GM12891 (cell line): Measurements from ENCODE around the gene RBM20.

Experiments used
- POLR2A ChIP-seq: IDR thresholded peaks from 2 replicates; pipeline ENCODE4 v1.6.1; 2011; ENCODE audit warnings: low read depth, low read length, control low read depth
- POLR2AphosphoS5 ChIP-seq: IDR thresholded peaks from 2 replicates; pipeline ENCODE4 v1.6.1; 2011; ENCODE audit warnings: low read depth, low read length, control low read depth
- POU2F2 ChIP-seq: IDR thresholded peaks from 2 replicates; pipeline ENCODE4 v1.6.1; 2011; ENCODE audit warnings: low read depth, mild to moderate bottlenecking, control low read depth, low read length, moderate library complexity
- TAF1 ChIP-seq: IDR thresholded peaks from 2 replicates; pipeline ENCODE4 v1.6.1; 2011; ENCODE audit warnings: low read depth, low read length, control low read depth

DNA sequence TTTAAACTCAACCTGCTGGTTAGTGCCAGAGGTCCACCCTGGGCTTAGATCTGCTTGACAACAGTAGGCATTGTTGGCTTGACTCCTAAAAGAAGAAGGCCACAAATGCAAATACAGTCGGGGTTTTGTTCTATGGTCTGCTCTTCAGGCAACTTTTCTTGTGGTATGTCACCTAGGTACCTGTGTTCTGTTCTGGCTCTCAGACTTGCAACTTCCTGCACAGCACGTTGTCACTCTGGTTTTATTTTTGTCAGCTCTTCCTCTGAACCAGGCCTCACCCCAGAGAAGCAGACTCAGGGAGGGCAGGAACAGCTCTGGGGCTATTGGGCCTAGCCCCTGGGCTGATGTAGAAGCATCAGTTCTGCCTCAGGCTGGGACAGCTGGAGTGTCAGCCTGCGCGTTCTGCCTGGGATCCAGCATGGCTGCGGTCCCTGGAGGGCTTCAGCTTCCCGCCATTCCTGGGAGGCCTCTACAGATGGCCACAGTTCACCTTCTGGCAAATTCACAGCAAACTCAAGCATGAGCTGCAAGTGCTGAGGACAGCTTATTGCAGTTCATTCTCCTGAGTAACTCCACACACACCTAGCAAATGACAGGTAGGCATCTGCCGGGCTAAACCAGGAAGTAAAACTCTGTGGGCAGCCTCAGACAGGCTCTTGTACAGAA is 216.6 kb downstream of the RBM20 start:
- no peak for TF ChIP-seq POLR2AphosphoS5
- TF ChIP-seq POLR2A, result no peak
- peak; percentile 77; the same call in 1 of the 2 replicates for TF ChIP-seq POU2F2
- TF ChIP-seq TAF1, result no peak; the same call in 1 of the 2 replicates
